Mammary epithelial cell (primary cell): ENCODE results near the gene ADAT3.

Source experiments
- CTCF ChIP-seq, 2 donors: IDR thresholded peaks in 1 of 2; conservative IDR thresholded peaks in 1 of 2; 2 replicates each; pipeline ENCODE4 v1.5.1; 2011 to 2012; ENCODE audit warnings: inconsistent platforms in 2 of 2, low read length in 2 of 2, mild to moderate bottlenecking in 2 of 2, control low read depth in 1 of 2, low read depth in 1 of 2; ENCODE audit not compliant: insufficient read depth in 1 of 2; ENCODE audit errors: extremely low read depth in 1 of 2
- EZH2 ChIP-seq: IDR thresholded peaks from 2 replicates; pipeline ENCODE4 v1.6.1; 2012; ENCODE audit warnings: low read length, inconsistent platforms, borderline replicate concordance

- TF ChIP-seq CTCF (conservative IDR thresholded peaks at IDR 0.05 in 1 of 2, IDR thresholded peaks at IDR 0.05 in 1 of 2; ENCODE audit: extremely low read depth in 1 of 2, insufficient read depth in 1 of 2, low read depth in 1 of 2, low read length in 2 of 2) (no peak), EZH2 (no peak)
Observed at GRCh38 chr19:1933244-1933643, 28.0 kb downstream of the ADAT3 start.
